ENCODE measurements around the gene TMSB4X.

TMSB4X gene

GRCh38 chrX:12988797-12989196 lies 13.9 kb downstream of the TMSB4X start:
- in situ Hi-C loops (cut with HindIII; ENCODE audit: low sequenced_read_pairs), result no loop called here
- DNase-seq (ENCODE audit: low read depth, low spot score), result peak; percentile 65

DNA sequence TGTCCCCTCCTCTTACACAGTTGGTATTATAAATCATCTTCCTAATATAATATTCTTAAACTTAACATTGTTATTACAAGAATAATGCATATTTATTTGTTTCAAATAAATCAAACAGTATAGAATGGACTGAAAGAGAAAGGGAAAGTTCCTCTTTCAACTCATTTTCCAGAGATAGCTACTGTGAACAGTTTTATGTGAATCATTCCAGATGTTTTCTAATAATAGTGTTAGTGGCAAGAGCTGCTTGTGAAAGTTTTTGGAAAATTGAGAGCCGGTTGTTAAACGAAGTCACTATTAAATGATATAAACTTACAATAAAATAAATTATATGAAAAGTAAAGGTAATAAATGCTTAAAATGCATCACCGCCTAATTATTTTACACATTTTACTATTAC lies 14.6 kb downstream of the TMSB4X start:
- no peak overlapping the region for H3K4me3 ChIP-seq (ENCODE audit: low read depth, low read length)
- in situ Hi-C loops (cut with HindIII; ENCODE audit: low sequenced_read_pairs), result no loop called here
- DNase-seq (ENCODE audit: low read depth, low spot score), result no peak

More at GRCh38 chrX:12988797-12989196, 13.9 kb downstream of the TMSB4X start:
- TF ChIP-seq, protein P1, sequence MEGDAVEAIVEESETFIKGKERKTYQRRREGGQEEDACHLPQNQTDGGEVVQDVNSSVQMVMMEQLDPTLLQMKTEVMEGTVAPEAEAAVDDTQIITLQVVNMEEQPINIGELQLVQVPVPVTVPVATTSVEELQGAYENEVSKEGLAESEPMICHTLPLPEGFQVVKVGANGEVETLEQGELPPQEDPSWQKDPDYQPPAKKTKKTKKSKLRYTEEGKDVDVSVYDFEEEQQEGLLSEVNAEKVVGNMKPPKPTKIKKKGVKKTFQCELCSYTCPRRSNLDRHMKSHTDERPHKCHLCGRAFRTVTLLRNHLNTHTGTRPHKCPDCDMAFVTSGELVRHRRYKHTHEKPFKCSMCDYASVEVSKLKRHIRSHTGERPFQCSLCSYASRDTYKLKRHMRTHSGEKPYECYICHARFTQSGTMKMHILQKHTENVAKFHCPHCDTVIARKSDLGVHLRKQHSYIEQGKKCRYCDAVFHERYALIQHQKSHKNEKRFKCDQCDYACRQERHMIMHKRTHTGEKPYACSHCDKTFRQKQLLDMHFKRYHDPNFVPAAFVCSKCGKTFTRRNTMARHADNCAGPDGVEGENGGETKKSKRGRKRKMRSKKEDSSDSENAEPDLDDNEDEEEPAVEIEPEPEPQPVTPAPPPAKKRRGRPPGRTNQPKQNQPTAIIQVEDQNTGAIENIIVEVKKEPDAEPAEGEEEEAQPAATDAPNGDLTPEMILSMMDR (IDR thresholded peaks at IDR 0.05; ENCODE audit: low read depth, low read length), result no peak
- H3K4me3 ChIP-seq (ENCODE audit: low read depth, low read length), result no peak overlapping the region

GRCh38 chrX:12991575-12991974 lies 16.7 kb downstream of the TMSB4X start:
- no peak overlapping the region for H3K4me3 ChIP-seq (ENCODE audit: low read depth, low read length)
- no peak for DNase-seq (ENCODE audit: low read depth, low spot score)
- in situ Hi-C loops (cut with HindIII; ENCODE audit: low sequenced_read_pairs), result no loop called here
- TF ChIP-seq, protein P1 (IDR thresholded peaks at IDR 0.05; ENCODE audit: low read depth, low read length), result no peak

More for the DNA sequence above, 14.6 kb downstream of the TMSB4X start:
- TF ChIP-seq, protein P1 (IDR thresholded peaks at IDR 0.05; ENCODE audit: low read depth, low read length), result no peak

DNA sequence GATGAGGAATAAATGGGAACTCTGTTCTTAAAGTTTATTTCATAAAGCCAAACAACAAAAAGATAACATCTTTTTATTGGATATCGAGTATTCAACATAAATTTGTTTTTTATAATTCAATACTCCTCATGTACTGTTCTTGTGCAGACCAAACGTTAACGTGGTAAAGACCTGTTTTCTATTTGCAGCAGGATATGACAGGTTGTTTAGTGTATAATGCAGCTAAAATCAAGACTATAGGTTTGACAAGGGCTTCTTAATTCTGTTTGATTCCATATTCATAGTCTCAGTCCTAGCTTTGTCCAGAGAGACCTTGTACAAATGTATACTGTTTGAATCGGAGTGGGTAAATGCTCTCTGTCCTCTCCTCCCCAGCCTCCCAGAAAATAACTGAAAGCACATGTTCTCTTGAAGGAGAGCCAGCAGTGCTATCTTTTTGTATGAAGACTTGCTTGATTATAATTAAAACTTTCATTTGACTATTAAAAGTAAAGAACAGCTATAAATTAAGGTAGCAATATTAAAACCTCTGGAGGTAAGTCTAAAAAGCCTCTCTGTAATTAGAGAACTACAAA lies 17.7 kb downstream of the TMSB4X start:
- TF ChIP-seq, protein P1 (IDR thresholded peaks at IDR 0.05; ENCODE audit: low read depth, low read length), result no peak
- H3K4me3 ChIP-seq (ENCODE audit: low read depth, low read length), result no peak overlapping the region
- in situ Hi-C loops (cut with HindIII; ENCODE audit: low sequenced_read_pairs), result no loop called here
- no peak for DNase-seq (ENCODE audit: low read depth, low spot score)

- in situ Hi-C loops (cut with HindIII; ENCODE audit: low sequenced_read_pairs), result no loop called here
- no peak for DNase-seq (ENCODE audit: low read depth, low spot score)
Observed at GRCh38 chrX:12993826-12994225, 18.9 kb downstream of the TMSB4X start.

GRCh38 chrX:12994321-12994720 lies 19.4 kb downstream of the TMSB4X start:
- no peak for DNase-seq (ENCODE audit: low read depth, low spot score)
- TF ChIP-seq, protein P1 (IDR thresholded peaks at IDR 0.05; ENCODE audit: low read depth, low read length), result no peak
- in situ Hi-C loops (cut with HindIII; ENCODE audit: low sequenced_read_pairs), result no loop called here
- H3K4me3 ChIP-seq (ENCODE audit: low read depth, low read length), result no peak overlapping the region

More at GRCh38 chrX:12993826-12994225, 18.9 kb downstream of the TMSB4X start:
- no peak overlapping the region for H3K4me3 ChIP-seq (ENCODE audit: low read depth, low read length)
- TF ChIP-seq, protein P1 (IDR thresholded peaks at IDR 0.05; ENCODE audit: low read depth, low read length), result no peak
